Left ventricle myocardium inferior (tissue), 1 donor: ENCODE measurements around the gene SLC26A9. TPM values are rescaled to one million over a fixed set of nuclear protein-coding genes. Genes with fewer than 3 reads are reported as not detected.

Experiments used
- DNase-seq: peaks from one replicate; pipeline ENCODE4 v3.0.0-alpha.2; 2020
- H3K27ac ChIP-seq: fragments of 200-600 bp; replicated peaks from 2 replicates; pipeline ENCODE4 v1.8.0; 2021
- H3K27me3 ChIP-seq: fragments of 200-600 bp; 2 replicates; pipeline ENCODE4 v1.8.0; 2021; ENCODE audit warnings: low read depth
- H3K36me3 ChIP-seq: fragments of 200-600 bp; 2 replicates; pipeline ENCODE4 v1.8.0; 2021
- H3K4me1 ChIP-seq: fragments of 200-600 bp; 2 replicates; pipeline ENCODE4 v1.8.0; 2021
- H3K4me3 ChIP-seq: fragments of 200-600 bp; 2 replicates; pipeline ENCODE4 v1.8.0; 2021; ENCODE audit warnings: mild to moderate bottlenecking, moderate library complexity
- H3K9me3 ChIP-seq: fragments of 200-600 bp; replicated peaks from 2 replicates; pipeline ENCODE4 v1.8.0; 2021
- CTCF ChIP-seq: fragments of 200-600 bp; IDR thresholded peaks from 2 replicates; pipeline ENCODE4 v1.8.0; 2021; ENCODE audit warnings: antibody characterized with exemption, mild to moderate bottlenecking, borderline replicate concordance
- intact Hi-C: fragments of 100-400 bp; cut with micrococcal nuclease; formaldehyde crosslinking; loops from one replicate; pipeline ENCODE4 v1.11.0; 2022
- total RNA-seq: library from RNA; stranded (reverse); fragmentation: NEBNext Ultra II Directional; extraction: Animal tissue kit (Norgen Biotek cat#: 25700); gene quantifications from one replicate; pipeline ENCODE4 v1.2.1, GENCODE V29; 2021
- donor health status: DM: no; HTN: yes; CAD: no; lungs with severe emphysema.

The SLC26A9 gene
- total RNA-seq, 1 donor from 2014 or later: 35.2 TPM

DNA sequence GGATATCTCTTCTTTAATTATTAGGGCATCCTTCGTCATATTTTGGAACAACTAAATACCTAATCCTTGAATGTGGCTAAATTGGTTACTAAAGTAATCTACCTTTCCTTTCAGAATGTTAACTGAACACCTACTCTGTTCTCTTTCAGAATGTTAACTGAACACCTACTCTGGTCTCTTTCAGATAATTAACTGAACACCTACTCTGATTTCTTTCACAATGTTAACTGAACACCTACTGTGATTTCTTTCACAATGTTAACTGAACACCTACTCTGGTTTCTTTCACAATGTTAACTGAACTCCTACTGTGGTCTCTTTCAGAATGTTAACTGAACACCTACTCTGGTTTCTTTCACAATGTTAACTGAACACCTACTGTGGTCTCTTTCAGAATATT is 38.0 kb upstream of the SLC26A9 start:
- DNase-seq: no peak
- Histone ChIP-seq H3K27ac (no peak overlapping the region), H3K27me3 (no peaks in the 10 kb centered on the region), H3K4me1 (peaks cover 22% of the 10 kb centered on the region), H3K36me3 (no peaks in the 10 kb centered on the region), H3K4me3 (no peak overlapping the region), H3K9me3 (no peaks in the 10 kb centered on the region)
- no peak for TF ChIP-seq CTCF
- intact Hi-C loops: loop anchor here (5.0 kb wide), 1 partner anchor 126 kb away; no protein-coding TSS in a partner anchor

GRCh38 chr1:205980237-205980870 is 37.1 kb upstream of the SLC26A9 start:
- Histone ChIP-seq H3K4me1 (peaks cover 26% of the 10 kb centered on the region), H3K27me3 (no peaks in the 10 kb centered on the region), H3K9me3 (no peaks in the 10 kb centered on the region), H3K27ac (no peak overlapping the region), H3K4me3 (no peak overlapping the region), H3K36me3 (no peaks in the 10 kb centered on the region)
- no peak for DNase-seq
- intact Hi-C loops: loop anchor here (5.0 kb wide), 1 partner anchor 127 kb away; no protein-coding TSS in a partner anchor
- no peak for TF ChIP-seq CTCF

- Histone ChIP-seq H3K9me3 (no peaks in the 10 kb centered on the region), H3K4me3 (no peak overlapping the region), H3K4me1 (peaks cover 27% of the 10 kb centered on the region), H3K27me3 (no peaks in the 10 kb centered on the region), H3K36me3 (no peaks in the 10 kb centered on the region), H3K27ac (no peak overlapping the region)
- intact Hi-C loops: loop anchor here (5.0 kb wide), 1 partner anchor 187 kb away; no protein-coding TSS in a partner anchor
- TF ChIP-seq CTCF: no peak
- DNase-seq: no peak
Observed at GRCh38 chr1:205979301-205979700, 36.0 kb upstream of the SLC26A9 start.

- H3K4me3 ChIP-seq: no peak overlapping the region
- DNase-seq: no peak
- H3K4me1 ChIP-seq: peaks cover 21% of the 10 kb centered on the region
- H3K27ac ChIP-seq: no peak overlapping the region
- no peaks in the 10 kb centered on the region for H3K27me3 ChIP-seq
- TF ChIP-seq CTCF: no peak
- intact Hi-C loops: loop anchor here (5.0 kb wide), 1 partner anchor 186 kb away; no protein-coding TSS in a partner anchor
- H3K36me3 ChIP-seq: no peaks in the 10 kb centered on the region
- H3K9me3 ChIP-seq: no peaks in the 10 kb centered on the region
Observed at GRCh38 chr1:205978676-205979075, 35.4 kb upstream of the SLC26A9 start.

DNA sequence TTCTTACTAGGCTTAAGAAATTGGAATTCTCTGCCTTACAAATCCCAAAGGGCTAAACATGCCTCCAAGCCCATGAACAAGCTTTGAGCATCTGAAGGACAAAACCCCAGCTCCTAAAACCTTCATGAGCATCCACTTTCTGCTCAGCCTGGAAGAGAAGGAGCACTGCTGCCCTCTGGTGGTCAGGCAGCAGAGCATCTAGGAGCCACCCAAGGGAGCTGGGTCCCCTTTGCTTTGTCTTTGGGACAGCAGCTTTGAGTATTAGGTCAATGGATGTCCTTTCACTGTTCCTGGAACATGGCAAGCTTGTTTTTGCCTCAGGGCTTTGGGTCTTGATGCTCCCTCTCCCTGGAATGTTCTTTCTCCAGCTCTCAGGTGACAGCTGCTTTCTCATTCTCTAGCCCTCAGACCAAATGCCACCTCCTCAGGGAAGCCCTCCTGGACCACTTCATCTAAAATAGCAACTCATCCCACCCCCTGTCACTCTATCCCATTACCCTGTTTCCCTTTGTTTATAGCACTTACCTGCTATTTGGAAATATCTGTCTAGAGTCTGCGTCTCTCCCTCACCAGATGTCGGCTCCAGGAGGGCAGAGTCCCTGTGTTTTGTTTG is 34.3 kb upstream of the SLC26A9 start:
- Histone ChIP-seq H3K27me3 (no peaks in the 10 kb centered on the region), H3K4me3 (no peak overlapping the region), H3K4me1 (peaks cover 22% of the 10 kb centered on the region), H3K9me3 (no peaks in the 10 kb centered on the region), H3K36me3 (no peaks in the 10 kb centered on the region), H3K27ac (peak overlapping the region; percentile 90)
- intact Hi-C loops: loop anchor here (1.0 to 5.0 kb wide), 2 partner anchors 58 to 185 kb away; no protein-coding TSS in a partner anchor
- TF ChIP-seq CTCF: peak; percentile 97
- peak; percentile 56 for DNase-seq
